DMS53 treated with DMSO at 0.1 percent for 48 hours (cell line): ENCODE measurements around the gene TMEM183A.

ENCODE experiments used
- DNase-seq: peaks from one replicate; lab custom pipeline; 2025; ENCODE audit not compliant: unreplicated experiment; lab: John Stamatoyannopoulos, UW

The TMEM183A gene

GRCh38 chr1:203045821-203046594 lies 38.8 kb downstream of the TMEM183A start:
- DNase-seq, result no peak

GRCh38 chr1:203046984-203047630 lies 39.9 kb downstream of the TMEM183A start:
- no peak for DNase-seq

GRCh38 chr1:203048086-203048485 lies 40.9 kb downstream of the TMEM183A start:
- DNase-seq, result no peak

DNA sequence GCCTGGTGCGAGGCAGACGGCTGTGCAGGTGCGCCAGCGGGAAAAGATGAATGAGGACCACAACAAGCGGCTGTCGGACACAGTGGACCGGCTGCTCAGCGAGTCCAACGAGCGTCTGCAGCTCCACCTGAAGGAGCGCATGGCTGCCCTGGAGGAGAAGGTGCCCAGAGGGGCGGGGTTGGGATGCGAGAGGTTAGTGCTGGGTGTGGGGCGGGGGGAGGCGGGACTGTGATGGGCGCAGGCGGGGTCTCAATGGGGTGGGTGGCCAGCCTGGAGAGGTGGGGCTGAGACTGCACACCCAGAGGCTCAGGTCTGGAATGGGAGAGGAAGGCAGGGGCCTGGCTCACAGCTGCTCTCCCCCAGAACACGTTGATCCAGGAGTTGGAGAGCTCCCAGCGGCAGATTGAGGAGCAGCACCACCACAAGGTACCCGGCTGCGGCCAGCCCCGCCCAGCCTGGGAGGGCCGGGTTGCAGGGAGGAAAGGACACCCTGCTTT lies 41.4 kb downstream of the TMEM183A start:
- DNase-seq, result no peak

DNA sequence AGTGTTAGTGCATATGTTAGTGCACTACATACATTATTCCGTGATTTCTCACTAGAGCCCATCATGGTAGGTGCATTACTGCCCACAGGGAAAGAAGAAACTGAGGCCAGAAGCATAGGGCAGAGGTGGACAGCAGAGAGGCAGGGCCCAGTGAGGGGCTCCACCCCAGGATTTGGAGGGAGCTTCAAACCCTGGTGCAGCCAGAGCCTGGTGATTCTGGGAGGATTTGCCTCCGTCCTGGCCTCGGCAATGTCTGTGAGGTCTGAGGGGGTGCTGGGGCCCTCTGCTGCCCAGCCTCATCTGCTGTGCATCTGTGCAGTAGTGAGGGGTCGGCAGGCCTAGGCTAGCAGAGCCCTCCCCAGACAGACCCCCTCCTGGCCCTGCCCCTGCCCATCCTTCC lies 41.9 kb downstream of the TMEM183A start:
- DNase-seq, result no peak

DNA sequence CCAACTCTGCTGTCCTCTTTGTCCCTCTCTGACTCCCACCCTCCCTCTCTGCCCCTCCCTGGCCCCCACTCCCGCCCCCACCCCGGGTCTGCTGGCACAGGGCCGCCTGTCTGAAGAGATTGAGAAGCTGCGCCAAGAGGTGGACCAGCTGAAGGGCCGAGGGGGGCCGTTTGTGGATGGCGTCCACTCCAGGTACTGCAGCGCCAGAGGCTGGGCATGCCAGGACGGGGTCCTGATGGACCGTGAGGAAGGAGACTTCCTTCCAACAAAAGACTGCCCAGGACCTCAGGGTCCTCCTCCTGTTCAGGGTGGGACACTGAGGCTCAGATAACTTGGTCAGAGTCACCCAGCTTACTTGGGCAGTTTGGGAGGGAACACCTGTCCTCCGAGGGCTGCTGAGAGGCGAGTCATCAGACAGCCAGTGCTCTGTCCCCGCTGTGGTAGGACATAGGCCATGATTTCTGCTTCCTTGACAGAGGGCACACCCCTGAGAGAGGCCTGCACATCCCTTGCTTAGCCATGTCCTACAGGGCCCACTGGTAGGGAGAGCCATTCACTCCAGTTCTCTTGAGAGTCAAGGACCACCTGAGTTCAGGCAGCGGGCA lies 42.5 kb downstream of the TMEM183A start:
- DNase-seq, result no peak

DNA sequence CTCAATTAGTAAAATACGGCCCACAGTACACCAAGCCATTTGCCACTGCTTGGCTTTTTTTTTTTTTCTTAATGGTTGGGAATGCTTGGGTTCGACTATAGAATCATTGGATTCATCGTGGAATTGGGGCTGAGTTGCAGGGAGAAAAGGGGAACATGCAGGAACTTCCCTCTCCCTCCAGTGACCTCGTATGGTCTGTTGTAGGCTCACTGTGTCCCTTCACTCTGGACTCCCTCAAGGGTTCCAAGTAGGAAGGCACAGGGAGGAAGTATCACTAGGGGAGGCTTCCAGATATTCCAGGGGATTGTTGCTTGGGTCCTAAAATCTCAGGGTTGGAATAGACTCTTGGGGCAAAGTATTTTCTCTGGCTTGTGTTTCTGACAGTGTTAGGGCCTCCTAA lies 43.7 kb downstream of the TMEM183A start:
- no peak for DNase-seq

- DNase-seq, result no peak
These were observed 44.7 kb downstream of the TMEM183A start for GRCh38 chr1:203051841-203052324.

DNA sequence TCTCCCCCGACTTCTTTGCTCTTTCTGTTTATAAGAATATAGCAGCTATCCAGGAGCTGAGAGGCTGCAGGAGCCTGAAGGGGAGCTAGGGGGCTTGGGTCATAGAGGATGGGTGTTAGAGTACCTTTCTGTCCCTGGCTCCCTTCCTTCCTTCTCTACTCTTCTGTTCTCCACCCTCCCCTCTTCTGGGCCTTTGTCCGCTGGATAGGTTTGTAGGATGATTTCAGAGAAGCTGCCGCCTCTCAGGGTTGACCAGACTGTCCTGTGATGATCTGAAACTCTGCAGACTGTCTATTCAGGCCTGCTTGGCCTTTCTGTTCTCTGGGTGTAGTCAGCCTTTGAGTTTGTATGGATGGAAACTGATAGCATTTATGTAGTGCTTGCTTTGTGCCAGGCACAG lies 45.4 kb downstream of the TMEM183A start:
- DNase-seq, result no peak

GRCh38 chr1:203054184-203054583 lies 47.0 kb downstream of the TMEM183A start:
- DNase-seq, result no peak

DNA sequence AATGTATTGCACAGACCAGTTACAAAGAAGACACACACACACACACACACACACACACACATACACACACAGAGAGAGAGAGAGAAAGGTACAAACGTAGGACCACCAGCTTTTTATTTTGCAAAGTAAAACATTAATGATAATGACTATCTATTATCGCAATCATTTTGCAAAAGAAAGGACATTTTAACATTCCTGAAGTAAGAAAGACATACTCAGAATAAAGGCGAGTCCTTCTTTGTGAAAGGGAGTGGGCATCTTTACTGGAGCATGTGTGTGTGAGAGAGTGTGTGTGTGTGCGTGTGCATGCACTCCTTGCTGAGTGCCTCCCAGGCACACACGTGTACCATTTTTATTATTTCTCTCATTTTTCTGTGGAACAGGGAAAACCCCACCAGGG lies 47.5 kb downstream of the TMEM183A start:
- DNase-seq, result no peak

- no peak for DNase-seq
These were observed 48.1 kb downstream of the TMEM183A start for GRCh38 chr1:203055161-203055799.

GRCh38 chr1:203056012-203056411 lies 48.8 kb downstream of the TMEM183A start:
- DNase-seq, result no peak

GRCh38 chr1:203056516-203056915 lies 49.3 kb downstream of the TMEM183A start:
- DNase-seq, result no peak

GRCh38 chr1:203057911-203058675 lies 50.9 kb downstream of the TMEM183A start:
- DNase-seq, result no peak

DNA sequence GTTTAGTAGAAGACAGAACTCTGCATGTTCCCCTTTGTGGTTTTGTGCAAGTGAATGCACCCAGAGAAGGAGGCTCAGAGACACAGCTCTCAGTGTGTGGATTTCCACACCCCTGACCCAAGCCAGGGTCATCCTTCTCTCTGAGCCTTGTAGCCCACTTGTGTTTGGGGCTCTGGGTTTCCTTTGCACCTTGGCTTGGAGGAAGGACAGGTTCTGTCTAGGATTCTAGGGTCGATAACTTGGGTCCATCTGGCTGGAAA lies 51.4 kb downstream of the TMEM183A start:
- DNase-seq, result no peak

DNA sequence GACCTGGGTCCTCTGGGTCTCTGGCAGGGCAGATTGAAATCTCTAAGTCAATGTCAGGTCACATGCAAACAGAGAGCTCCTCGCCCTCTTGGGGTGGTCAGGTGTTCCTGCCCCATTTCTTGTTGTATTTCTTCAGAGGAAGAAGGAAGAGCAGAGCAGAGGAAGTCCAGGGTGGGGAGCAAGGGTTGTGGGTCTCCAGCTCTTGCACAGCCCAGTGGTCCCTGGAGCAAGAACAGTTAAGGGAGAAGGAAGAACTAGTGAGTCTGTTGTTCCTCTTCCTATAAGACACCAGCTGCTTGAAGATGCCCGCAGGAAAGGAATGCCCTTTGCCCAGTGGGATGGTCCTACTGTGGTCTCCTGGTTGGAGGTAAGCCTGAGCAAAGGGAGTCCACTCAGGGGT lies 52.3 kb downstream of the TMEM183A start:
- DNase-seq, result no peak

DNA sequence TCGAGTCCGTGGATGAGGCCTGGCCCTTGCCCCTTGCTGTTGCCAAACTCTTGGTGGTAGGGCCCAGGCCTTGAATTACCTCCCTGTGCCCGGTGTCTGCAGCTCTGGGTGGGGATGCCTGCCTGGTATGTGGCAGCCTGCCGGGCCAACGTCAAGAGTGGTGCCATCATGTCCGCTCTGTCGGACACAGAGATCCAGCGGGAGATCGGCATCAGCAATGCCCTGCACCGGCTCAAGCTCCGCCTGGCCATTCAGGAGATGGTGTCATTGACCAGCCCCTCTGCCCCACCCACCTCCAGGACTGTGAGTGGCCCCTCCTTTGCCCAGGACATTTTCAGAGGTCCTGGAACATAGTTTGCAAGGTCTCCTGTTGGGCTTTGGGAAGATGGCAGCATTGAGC lies 52.9 kb downstream of the TMEM183A start:
- DNase-seq, result no peak

GRCh38 chr1:203063287-203063686 lies 56.1 kb downstream of the TMEM183A start:
- DNase-seq, result no peak

GRCh38 chr1:203065191-203065590 lies 58.0 kb downstream of the TMEM183A start:
- no peak for DNase-seq

GRCh38 chr1:203065986-203066385 lies 58.8 kb downstream of the TMEM183A start:
- DNase-seq, result no peak
